Suprapubic skin (tissue), 4 donors: ENCODE measurements around the gene SATB2. TPM values are rescaled to one million over a fixed set of nuclear protein-coding genes. Genes with fewer than 3 reads are reported as not detected.

Source experiments
- DNase-seq, 2 donors: peaks; one replicate each; pipeline ENCODE4 v3.0.0-alpha.2; 2019; ENCODE audit warnings: low spot score in 2 of 2
- H3K27ac ChIP-seq: fragments of 200-600 bp; sonication (generic); one replicate; pipeline ENCODE4 v1.5.1; 2019
- H3K27me3 ChIP-seq: fragments of 200-600 bp; sonication (generic); one replicate; pipeline ENCODE4 v1.5.1; 2019
- H3K36me3 ChIP-seq: fragments of 200-600 bp; sonication (generic); one replicate; pipeline ENCODE4 v1.5.1; 2019
- H3K4me1 ChIP-seq: fragments of 200-600 bp; sonication (generic); one replicate; pipeline ENCODE4 v1.5.1; 2019
- H3K4me3 ChIP-seq: fragments of 200-600 bp; sonication (generic); one replicate; pipeline ENCODE4 v1.5.1; 2019; ENCODE audit warnings: mild to moderate bottlenecking
- H3K9me3 ChIP-seq: fragments of 200-600 bp; sonication (generic); one replicate; pipeline ENCODE4 v1.5.1; 2019
- EP300 ChIP-seq: sonication (generic); formaldehyde crosslinking; IDR thresholded peaks from one replicate; pipeline ENCODE4 v1.6.1; 2017; ENCODE audit warnings: antibody characterized with exemption
- POLR2A ChIP-seq, 2 donors: fragments of 450-650 bp; IDR thresholded peaks; one replicate each; pipeline ENCODE4 v1.6.1; 2017; ENCODE audit warnings: antibody characterized with exemption in 2 of 2, mild to moderate bottlenecking in 2 of 2, moderate library complexity in 2 of 2
- POLR2AphosphoS5 ChIP-seq, 3 donors: sonication (generic); formaldehyde crosslinking; IDR thresholded peaks; one replicate each; pipeline ENCODE4 v1.6.1; 2017; ENCODE audit warnings: antibody characterized with exemption in 3 of 3
- WGBS: methylation state at CpG from one replicate; pipeline ENCODE4 v1.1.5; 2018; 5-methylcytosine and 5-hydroxymethylcytosine counted together
- total RNA-seq, 4 donors: library from RNA; depleted of rRNA; stranded (reverse); fragments of >200 nt; gene quantifications; one replicate each; pipeline ENCODE4 v1.1.0, GENCODE V29; 2016
- TF ChIP-seq, protein P1 (sequence below), 2 donors: fragments of 200-600 bp in 1 of 2; fragments of 450-650 bp in 1 of 2; sonication (generic) in 1 of 2; IDR thresholded peaks; one replicate each; pipeline ENCODE4 v1.5.1; 2016 to 2019; ENCODE audit warnings: antibody characterized with exemption in 2 of 2, mild to moderate bottlenecking in 1 of 2, moderate library complexity in 1 of 2

Gene SATB2
- total RNA-seq, 4 donors from 2014 or later, result 2.9 to 12.1 (median 3.9) TPM

DNA sequence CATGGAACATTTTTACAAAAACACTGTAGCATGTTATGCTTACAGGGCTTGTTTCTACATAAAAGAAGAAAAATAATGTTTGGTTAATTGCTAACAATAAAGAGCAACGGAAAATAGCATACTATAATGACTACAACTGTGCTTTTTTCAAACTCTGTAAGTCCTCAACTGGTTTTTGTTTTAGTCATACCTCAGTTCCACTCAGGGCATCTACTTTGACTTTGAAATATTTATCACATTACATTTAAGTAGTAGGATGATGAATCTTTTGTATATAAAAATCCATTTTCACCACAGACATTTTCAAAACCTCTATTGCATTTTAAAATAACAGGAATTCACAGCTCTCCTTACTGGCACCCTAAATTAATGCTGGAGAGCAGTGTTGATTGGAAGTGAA lies 8.3 kb downstream of the SATB2 start:
- no peaks in the 10 kb centered on the region for H3K4me1 ChIP-seq
- H3K4me3 ChIP-seq, result no peak overlapping the region
- DNase-seq, result no peak
- TF ChIP-seq, protein P1, sequence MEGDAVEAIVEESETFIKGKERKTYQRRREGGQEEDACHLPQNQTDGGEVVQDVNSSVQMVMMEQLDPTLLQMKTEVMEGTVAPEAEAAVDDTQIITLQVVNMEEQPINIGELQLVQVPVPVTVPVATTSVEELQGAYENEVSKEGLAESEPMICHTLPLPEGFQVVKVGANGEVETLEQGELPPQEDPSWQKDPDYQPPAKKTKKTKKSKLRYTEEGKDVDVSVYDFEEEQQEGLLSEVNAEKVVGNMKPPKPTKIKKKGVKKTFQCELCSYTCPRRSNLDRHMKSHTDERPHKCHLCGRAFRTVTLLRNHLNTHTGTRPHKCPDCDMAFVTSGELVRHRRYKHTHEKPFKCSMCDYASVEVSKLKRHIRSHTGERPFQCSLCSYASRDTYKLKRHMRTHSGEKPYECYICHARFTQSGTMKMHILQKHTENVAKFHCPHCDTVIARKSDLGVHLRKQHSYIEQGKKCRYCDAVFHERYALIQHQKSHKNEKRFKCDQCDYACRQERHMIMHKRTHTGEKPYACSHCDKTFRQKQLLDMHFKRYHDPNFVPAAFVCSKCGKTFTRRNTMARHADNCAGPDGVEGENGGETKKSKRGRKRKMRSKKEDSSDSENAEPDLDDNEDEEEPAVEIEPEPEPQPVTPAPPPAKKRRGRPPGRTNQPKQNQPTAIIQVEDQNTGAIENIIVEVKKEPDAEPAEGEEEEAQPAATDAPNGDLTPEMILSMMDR (IDR thresholded peaks at IDR 0.05), result no peak
- no peak for TF ChIP-seq EP300
- TF ChIP-seq POLR2A (IDR thresholded peaks at IDR 0.05), result no peak
- TF ChIP-seq POLR2AphosphoS5 (IDR thresholded peaks at IDR 0.05), result no peak
- H3K27ac ChIP-seq, result no peak overlapping the region
- WGBS, result 81% methylated on average over 1 of the region's 1 CpG
- H3K9me3 ChIP-seq, result no peaks in the 10 kb centered on the region
- H3K27me3 ChIP-seq, result peaks cover 47% of the 10 kb centered on the region
- no peaks in the 10 kb centered on the region for H3K36me3 ChIP-seq

GRCh38 chr2:199446996-199447576 lies 10.7 kb downstream of the SATB2 start:
- Histone ChIP-seq H3K27me3 (peaks cover 27% of the 10 kb centered on the region), H3K4me1 (no peaks in the 10 kb centered on the region), H3K9me3 (no peaks in the 10 kb centered on the region), H3K4me3 (no peak overlapping the region), H3K36me3 (no peaks in the 10 kb centered on the region), H3K27ac (no peak overlapping the region)
- 61% methylated on average over 10 of the region's 10 CpGs for WGBS
- TF ChIP-seq POLR2AphosphoS5 (IDR thresholded peaks at IDR 0.05), result no peak
- TF ChIP-seq EP300, result no peak
- TF ChIP-seq, protein P1 (IDR thresholded peaks at IDR 0.05), result no peak
- no peak for TF ChIP-seq POLR2A (IDR thresholded peaks at IDR 0.05)
- DNase-seq, result no peak

DNA sequence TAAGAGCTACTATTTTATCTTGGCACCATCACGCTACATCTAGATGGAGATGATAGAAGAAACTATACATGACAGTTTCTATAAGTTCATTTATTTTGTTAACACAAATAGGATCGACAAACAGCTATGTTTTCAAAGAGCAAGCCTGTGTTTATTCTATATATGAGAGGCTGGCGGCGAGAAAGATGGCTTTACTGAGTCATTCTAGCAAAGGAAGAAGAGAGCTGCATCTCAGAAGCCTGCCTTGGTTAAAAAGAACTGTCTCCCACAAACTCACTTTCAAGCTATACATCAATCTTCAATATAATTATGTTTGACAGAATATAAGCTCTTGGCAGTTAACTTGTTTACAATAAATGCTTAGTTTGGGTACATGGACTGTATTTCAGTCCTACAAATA lies 13.0 kb downstream of the SATB2 start:
- Histone ChIP-seq H3K36me3 (no peaks in the 10 kb centered on the region), H3K9me3 (no peaks in the 10 kb centered on the region), H3K27me3 (peaks cover 9% of the 10 kb centered on the region), H3K4me1 (no peaks in the 10 kb centered on the region), H3K4me3 (no peak overlapping the region), H3K27ac (no peak overlapping the region)
- 89% methylated on average over 4 of the region's 4 CpGs for WGBS
- no peak for TF ChIP-seq POLR2AphosphoS5 (IDR thresholded peaks at IDR 0.05)
- DNase-seq, result no peak

- Histone ChIP-seq H3K4me3 (no peak overlapping the region), H3K27ac (no peak overlapping the region), H3K4me1 (no peaks in the 10 kb centered on the region), H3K36me3 (no peaks in the 10 kb centered on the region), H3K27me3 (peaks cover 4% of the 10 kb centered on the region), H3K9me3 (no peaks in the 10 kb centered on the region)
- no peak for DNase-seq
- WGBS, result 79% methylated on average over 3 of the region's 3 CpGs
- TF ChIP-seq, protein P1 (IDR thresholded peaks at IDR 0.05), result no peak
- no peak for TF ChIP-seq POLR2AphosphoS5 (IDR thresholded peaks at IDR 0.05)
- no peak for TF ChIP-seq POLR2A (IDR thresholded peaks at IDR 0.05)
- TF ChIP-seq EP300, result no peak
Measured at GRCh38 chr2:199443589-199444130, 14.1 kb downstream of the SATB2 start.

GRCh38 chr2:199442173-199442572 lies 15.6 kb downstream of the SATB2 start:
- no peaks in the 10 kb centered on the region for H3K36me3 ChIP-seq
- 92% methylated on average over 7 of the region's 7 CpGs for WGBS
- H3K4me3 ChIP-seq, result no peak overlapping the region
- TF ChIP-seq EP300 (no peak), POLR2A (IDR thresholded peaks at IDR 0.05) (no peak), POLR2AphosphoS5 (IDR thresholded peaks at IDR 0.05) (no peak)
- TF ChIP-seq, protein P1 (IDR thresholded peaks at IDR 0.05), result no peak
- no peak for DNase-seq
- H3K4me1 ChIP-seq, result no peaks in the 10 kb centered on the region
- H3K27ac ChIP-seq, result no peak overlapping the region
- peaks cover 4% of the 10 kb centered on the region for H3K27me3 ChIP-seq
- no peaks in the 10 kb centered on the region for H3K9me3 ChIP-seq
